NCI-H2107 treated with DMSO at 0.1 percent for 48 hours (cell line): Measurements from ENCODE around the gene TRAT1.

ENCODE experiments used
- DNase-seq: peaks from one replicate; lab custom pipeline; 2025; ENCODE audit not compliant: unreplicated experiment; lab: John Stamatoyannopoulos, UW

Gene TRAT1

GRCh38 chr3:108849075-108849474 is 26.5 kb downstream of the TRAT1 start:
- no peak for DNase-seq

GRCh38 chr3:108861401-108861800 is 38.8 kb downstream of the TRAT1 start:
- no peak for DNase-seq

DNA sequence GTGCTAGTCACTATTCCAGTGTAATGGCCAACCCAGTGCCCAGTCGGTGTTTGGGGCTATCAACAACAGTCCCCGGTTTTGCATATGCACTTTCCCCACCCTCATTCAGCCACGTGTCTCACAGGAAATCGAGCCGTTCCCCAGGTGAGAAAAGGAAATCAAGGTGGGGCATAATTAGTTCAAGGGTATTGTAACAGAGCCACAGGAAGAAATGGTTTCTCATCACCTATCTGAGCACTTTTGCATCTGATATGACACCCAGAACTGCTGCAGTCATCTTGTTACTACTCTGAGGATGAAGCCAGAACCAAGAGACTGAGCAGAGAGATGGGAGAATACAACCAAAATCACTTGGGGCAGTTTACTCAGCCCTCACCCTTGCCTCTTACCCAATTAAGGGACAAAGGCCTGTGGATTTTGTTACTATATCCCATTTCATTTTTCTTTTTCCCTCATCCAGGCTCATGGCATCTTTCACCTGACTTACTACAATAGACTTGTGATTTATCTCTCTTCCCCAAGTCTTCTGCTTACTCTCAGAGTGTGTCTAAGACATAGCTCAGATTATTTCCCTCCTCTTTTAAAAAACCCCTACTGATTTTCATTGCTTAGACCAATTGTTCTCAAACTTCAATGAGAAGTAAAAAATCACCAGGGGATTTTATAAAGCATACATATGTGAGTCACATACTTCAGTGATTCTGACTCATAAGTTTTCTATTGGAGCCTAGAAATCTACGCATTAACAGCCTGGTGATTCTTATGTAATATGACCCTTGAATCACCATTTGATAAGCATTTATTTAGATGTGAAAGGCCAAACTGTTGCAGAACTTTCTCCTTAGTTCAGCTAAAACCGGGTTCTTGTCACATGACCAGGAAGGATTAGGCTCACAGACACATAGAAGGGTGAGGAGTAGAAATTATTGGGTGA is 40.5 kb downstream of the TRAT1 start:
- DNase-seq, result no peak

DNA sequence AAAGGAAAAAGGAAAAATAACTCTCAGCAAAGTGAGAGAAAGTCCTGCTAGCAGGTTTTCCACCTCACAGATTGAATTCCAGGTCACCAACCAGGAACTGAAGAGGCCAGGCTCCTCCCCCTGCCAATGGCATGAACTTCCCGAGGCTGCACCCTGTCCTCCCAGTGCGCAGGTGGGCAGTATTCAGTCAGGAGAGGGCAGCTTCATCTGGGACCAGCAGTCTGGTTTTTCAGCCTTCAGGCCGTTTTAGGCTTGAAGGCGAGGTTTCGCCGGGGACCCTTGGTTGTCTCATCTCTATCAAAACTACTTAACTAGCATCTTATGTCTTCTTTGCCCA is 41.2 kb downstream of the TRAT1 start:
- DNase-seq, result no peak

- DNase-seq, result no peak
Measured at GRCh38 chr3:108877901-108878300, 55.3 kb downstream of the TRAT1 start.

DNA sequence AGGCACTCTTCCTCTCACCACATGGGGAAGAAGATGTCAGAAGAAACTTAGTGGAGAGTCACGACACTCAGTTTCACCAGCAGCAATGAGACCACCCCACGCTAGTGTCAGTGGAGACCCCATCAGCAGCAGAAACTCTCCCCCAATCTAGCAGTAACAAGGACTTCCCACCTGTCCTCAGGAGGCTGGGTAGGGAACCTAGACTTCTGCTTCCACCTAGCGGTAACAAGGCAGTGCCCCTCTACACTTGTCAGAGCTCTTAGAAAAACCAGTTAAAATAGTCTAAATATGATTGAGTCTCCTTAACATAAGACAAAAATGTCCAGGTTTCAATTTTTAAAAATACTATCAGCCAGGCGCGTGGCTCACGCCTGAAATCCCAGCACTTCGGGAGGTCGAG is 57.3 kb downstream of the TRAT1 start:
- no peak for DNase-seq

GRCh38 chr3:108882762-108883161 is 60.2 kb downstream of the TRAT1 start:
- no peak for DNase-seq

GRCh38 chr3:108883373-108883772 is 60.8 kb downstream of the TRAT1 start:
- DNase-seq, result no peak

DNA sequence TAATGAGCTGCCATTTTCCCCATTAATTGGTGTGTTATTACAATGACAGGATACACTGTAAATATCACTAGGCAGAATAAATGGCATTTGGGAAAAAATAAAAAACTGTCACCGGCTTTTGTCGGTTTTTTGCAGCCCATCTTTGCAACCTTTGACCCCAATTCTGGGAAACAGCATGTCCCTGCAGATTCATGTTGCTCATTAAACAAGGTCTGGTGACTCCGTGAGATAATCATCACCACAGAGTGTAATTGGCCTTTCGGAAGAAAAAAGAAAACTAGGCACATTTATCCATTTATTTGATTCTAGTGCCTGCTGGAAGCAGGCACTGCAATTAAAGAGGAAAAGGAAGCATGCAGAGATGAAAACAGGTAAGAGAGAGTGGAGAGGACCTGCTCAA is 64.5 kb downstream of the TRAT1 start:
- DNase-seq, result no peak

DNA sequence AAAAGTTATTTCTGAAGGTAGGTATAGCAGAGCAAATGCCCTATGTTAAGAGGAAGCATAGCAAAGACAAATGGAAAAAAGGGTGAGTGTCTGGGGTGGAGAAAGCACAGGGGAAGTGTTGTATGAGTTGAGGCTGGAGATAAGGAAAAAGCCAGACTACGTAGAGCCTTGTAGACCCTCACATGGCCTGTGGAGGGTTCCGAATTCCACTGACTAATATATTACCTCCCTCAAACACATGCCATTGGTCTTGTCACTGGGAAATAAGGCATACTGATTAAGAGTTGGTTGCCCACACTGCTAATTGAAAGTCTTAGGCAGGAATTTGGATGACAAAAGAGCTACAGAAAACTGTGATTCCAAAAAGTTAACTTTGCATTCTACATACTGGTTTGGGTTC is 65.2 kb downstream of the TRAT1 start:
- no peak for DNase-seq

- DNase-seq, result no peak
Measured at GRCh38 chr3:108891833-108892232, 69.2 kb downstream of the TRAT1 start.

DNA sequence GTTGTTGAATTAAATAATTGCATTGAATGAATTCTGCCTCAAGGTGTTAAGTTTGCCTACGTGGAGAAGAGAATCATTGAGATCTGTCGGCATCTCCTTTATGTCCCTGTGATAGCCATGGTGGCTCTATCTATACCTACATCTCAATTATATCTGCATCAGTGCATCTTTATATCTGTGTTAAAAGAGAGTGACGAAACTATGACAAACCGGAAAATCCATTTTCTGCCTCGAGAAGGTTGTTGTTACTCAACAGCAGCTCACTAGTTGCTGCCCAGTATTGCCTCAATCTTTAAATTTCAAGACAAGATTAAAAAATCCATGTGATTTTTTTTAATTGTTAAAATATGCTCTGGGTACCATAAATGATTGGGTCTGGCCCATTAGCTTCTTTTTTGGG is 72.4 kb downstream of the TRAT1 start:
- DNase-seq, result no peak

DNA sequence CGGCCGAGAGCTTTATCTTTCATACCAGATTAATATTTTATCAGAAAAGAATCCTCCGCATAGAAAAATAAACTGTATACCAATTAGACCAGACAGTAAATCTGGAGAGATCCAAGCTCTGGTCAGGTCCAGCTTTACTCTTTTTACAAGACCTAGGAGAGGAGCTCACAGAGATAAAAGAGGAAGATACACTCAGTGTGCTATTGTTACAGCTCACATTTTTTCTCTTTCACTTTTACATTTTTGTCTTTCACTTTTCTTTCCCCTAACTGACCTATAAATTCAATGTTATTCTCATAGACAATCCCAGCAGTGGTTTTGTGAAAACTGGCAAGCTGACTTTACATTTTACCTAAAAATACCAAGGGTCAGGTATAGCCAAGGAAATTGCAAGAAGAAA is 75.3 kb downstream of the TRAT1 start:
- DNase-seq, result no peak

DNA sequence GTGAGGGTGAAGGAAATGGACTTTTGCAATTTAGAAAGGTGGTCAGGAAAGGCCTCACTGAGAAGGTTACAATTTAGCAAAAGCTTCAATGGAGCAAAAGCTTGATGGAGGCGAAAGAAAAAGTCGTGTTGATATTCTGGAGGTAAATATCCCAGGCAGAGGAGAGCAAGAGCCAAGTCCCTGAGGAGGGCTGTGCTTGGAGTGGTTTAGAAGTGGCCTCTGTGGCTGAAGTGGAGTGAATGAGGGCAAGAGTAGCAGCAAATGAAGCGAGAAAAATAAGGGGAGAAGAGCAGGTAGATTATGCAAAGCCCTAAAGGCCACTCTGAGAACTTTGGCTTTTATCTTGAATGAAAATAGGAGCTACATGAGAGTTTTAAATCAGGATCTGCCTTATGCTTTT is 76.9 kb downstream of the TRAT1 start:
- peak; percentile 9 for DNase-seq
